ENCODE measurements around the gene LNPEP.

- TF ChIP-seq SMAD4 (CRISPR knock-in tag; IDR thresholded peaks at IDR 0.05) (no peak), CTCF (IDR thresholded peaks at IDR 0.05) (no peak), MAX (CRISPR knock-in tag; IDR thresholded peaks at IDR 0.05) (no peak), NR1H2 (CRISPR knock-in tag; IDR thresholded peaks at IDR 0.05) (no peak)
These were observed 101.9 kb downstream of the LNPEP start for GRCh38 chr5:97037819-97038218.

Data from WTC11 (cell line).